Activated CD4-positive, CD25-positive, alpha-beta regulatory T cell treated with anti-CD3 and anti-CD28 coated beads, Interleukin-2, amount 50 U/mL, for 16 hours (primary cell): ENCODE results near the gene ZNF692.
"Not testable (repeated sequence)": the region's sequence is repeated elsewhere in the genome, so short reads cannot be mapped to it uniquely, and the experiment has no call there.

ENCODE experiments used
- DNase-seq: peaks from one replicate; pipeline ENCODE4 v3.0.0-alpha.2; 2020; ENCODE audit warnings: low read depth, low spot score

Gene ZNF692

DNA sequence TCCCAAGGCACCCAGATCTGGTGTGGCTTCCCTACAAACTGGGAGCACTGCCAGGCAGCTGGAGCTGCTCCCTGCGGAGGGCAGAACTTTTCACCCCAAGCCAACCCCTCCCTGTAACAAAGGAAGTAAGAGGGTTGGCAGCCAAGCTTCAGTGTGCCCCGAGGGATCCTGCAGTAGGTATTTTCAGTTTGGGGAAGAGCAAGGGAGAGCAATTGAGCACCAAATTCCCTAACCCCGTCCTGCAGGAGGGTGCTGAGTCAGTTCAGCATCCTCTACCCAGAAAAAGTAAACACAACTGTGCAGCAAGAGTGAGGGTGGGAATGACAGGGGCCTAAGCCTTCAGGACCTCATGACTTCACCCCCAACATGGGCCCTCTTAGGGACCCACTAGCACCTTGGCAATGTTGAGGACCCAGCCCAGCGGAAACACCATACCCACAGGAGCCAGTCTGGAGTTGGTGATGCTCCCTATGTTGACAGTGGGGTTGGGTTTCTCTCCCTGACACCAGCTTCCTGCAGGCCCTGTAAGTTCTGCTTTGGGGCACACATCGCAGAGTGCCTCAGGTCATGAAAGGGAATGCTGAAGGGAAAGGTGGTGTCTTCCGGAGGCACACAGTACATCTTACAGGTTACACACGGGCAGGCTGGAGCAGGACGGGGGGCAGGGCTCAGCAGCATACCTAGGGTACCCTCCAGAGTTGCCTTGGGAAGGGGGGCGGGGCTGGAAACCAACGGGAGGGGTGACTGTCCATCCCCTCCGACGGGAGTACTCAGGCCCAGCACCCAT, 48.0 kb downstream of the ZNF692 start:
- no peak for DNase-seq

DNA sequence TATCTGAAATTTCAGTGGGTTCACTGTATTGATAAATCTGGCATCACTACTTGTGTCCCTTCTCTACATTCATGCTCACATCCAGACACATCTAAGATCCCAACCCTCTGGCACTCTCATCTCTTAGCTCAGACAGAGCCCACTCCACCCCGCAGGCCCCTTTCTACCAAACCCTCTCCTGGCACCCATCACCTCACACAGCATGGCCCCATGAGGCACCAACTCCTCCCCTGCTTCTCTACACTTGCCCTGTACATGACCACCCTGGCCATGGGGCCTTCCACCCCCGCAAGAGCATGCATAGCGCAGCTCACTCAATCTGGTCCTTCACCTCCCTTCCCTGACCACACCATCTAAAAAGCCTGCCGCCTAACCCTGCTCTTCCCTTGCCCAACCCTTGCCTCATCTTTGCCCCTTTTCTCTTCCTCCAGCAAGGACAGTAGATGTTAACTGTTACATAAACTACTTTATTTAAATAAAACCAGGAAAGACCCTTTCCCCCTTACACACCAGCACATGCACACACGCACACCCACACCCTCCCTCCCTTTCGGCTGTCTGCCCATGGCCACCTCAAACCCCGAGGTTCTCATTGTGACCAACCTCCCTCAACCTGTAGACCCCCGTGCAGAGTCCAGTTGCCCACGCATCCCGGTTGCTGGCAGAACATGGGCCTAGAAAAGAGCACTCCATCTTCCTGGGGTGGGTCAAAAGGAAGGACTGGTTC, 48.7 kb downstream of the ZNF692 start:
- DNase-seq: no peak

DNA sequence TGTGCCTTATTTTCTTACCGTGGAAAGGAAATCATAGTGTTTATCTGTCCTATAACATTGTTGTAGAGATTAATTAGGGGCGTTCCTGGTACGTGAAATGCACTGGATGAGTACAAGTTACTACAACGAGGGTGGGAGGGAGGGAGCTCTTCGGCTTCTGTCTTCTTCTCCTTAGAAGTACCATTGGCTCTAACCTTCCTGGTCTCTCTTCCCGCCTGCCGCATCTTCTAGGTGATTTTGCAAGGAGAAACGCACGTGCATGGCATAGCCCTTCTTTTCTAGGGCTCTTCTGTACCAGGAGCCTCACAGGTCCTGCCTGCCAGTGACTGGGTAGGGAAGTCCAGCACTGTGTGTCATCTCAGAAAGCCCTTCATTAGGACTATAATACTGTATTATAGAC, 50.0 kb downstream of the ZNF692 start:
- DNase-seq: no peak

DNA sequence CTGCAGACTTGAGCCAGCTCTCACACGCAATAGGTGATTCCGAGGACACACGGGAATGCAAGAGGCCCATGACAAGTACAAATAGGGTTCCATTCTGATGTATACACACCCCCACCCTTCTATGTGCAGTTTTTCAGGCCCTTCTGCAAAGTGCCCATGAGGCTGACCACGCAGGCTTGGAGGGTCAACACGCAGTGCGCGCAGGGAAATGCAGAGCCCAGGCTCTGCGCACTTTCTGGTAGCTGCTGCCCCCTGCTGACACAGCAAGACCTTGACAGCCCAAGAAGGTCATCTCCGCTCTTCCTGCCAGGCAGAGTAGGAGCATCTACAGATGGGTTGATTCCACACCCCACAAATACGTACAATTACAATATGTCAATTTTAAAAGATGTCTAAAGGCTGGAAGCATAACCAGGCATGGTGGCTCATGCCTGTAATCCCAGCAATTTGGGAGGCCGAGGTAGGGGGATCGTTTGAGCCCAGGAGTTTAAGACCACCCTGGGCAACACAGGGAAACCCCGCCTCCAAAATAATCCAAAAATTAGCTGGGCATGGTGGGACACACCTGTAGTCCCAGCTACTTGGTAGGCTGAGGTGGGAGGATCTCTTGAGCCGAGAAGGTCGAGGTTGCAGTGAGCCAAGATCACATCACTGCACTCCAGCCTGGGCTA, 51.7 kb downstream of the ZNF692 start:
- no peak for DNase-seq

DNA sequence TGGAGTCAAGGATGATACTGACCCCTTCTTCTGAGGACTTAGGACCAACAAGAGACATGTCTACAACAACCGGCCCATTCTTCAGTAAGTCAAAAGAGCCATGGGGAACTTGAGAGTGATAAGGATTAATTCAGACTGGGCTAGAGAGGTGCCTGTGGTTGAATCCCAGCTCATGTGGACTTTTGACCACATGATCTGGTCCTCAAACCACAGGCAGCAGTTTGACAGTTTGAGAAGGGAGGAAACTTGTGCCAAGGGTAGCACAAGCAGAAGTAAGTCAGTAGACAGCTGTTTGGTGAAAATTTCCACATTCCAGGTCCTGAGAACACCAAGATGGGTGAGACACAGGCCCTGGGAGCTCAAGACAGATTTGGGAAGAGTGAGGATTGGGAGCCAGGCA, 53.0 kb downstream of the ZNF692 start:
- DNase-seq: no peak

DNA sequence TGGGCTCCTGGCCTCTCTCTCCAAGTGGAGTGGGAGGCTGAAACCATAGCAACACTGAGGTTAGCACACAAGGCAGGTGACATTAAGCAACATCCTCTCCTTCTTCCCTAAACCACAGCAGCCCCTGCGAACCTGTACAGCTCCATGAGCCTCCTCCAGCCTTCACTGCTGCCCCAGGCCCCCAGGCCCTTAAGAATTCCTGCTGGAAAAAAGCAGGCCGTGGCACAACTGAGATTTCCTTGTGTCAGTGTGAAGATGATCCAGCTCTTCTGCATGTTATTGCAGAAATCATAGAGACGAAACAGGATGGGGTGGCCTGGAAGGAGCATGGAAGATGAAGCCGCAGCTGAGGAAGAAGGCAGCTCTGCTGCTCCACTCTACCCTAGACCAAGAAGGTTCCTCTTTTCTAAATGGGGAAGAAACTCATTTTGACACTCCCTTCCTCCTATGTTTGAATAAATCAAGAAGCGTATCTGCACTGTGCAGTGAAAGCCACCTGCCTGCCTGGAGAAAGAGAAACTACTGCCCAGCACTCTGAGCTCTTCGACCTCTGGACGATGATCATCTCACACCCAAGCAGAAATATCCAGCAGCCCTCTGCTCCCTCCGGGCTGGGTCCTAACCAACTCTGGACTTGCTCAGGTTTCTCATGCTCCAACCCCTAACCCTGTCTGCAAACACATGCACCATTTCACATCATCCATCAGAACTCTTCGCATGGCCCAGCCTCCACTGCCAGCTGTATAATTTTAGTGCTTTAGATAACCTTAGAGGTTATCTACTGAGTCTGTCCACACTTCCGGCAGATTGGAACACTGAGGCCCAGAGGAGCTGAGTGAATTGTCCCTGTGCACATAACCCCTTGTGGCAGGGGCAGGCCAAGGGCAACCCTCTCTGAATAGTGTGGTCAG, 53.9 kb downstream of the ZNF692 start:
- no peak for DNase-seq

DNA sequence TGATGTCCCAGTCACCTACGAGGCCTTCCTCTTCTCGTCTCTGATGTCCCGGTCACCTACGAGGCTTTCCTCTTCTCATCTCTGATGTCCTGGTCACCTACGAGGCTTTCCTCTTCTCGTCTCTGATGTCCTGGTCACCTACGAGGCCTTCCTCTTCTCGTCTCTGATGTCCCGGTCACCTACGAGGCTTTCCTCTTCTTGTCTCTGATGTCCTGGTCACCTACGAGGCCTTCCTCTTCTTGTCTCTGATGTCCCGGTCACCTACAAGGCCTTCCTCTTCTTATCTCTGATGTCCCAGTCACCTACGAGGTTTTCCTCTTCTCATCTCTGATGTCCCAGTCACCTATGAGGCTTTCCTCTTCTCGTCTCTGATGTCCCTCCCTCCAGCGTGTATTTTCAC, 55.4 kb downstream of the ZNF692 start:
- DNase-seq: not testable (repeated sequence)

DNA sequence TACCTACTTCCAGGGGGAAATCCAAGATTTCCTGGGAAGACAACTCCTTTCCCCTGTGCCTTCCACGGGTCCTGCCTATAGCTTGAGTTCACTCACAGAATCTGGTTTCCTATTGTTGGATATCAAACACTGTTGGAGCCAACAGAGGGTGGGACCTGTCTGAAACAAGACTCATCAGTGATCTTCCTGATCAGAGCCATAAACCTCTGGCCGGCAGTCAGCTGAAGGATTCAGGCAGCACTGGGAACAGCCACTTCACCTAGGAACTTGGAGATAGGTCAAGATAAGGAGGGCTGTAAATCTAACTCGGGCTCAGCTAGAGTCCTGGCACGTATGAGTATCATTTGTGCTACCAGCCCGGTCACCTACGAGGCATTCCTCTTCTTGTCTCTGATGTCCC, 56.4 kb downstream of the ZNF692 start:
- no peak for DNase-seq

DNA sequence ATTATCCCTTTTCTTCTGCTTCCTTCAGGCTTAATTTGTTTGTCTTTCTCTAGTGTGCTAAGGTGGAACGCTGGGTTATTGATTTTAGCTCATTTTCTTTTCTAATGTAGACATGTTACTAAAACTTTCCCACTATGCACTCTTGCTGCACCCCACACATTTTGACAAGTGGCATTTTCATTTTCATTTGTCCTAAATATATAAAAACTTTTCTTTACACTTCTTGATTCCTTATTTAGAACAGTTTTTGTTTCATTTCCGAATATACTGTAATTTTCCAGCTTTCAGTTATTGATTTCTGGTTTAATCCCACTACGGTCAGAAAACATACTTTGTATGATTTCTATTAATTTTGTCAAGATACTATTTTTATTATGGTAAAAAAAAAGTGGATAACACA, 58.4 kb downstream of the ZNF692 start:
- no peak for DNase-seq
